Prostate gland (tissue), 2 donors: ENCODE results near the gene HACD2. TPM values are rescaled to one million over a fixed set of nuclear protein-coding genes. Genes with fewer than 3 reads are reported as not detected.
"Not testable (repeated sequence)": the region's sequence is repeated elsewhere in the genome, so short reads cannot be mapped to it uniquely, and the experiment has no call there.

Source experiments
- DNase-seq: peaks from one replicate; pipeline ENCODE4 v3.0.0-alpha.2; 2019; ENCODE audit warnings: low spot score
- H3K27ac ChIP-seq, 2 donors: fragments of 200-600 bp; sonication (generic); 2 replicates each; pipeline ENCODE4 v1.5.1; 2017 to 2019
- H3K27me3 ChIP-seq: fragments of 200-600 bp; sonication (generic); replicated peaks from 2 replicates; pipeline ENCODE4 v1.5.1; 2019; ENCODE audit not compliant: insufficient read depth
- H3K36me3 ChIP-seq, 2 donors: fragments of 200-600 bp; sonication (generic); 1 replicate in 1 of 2; 2 replicates in 1 of 2; pipeline versions ENCODE4 v1.5.1 to v1.8.1; 2017 to 2019
- H3K4me1 ChIP-seq: fragments of 200-600 bp; sonication (generic); replicated peaks from 2 replicates; pipeline ENCODE4 v1.5.1; 2019
- H3K4me3 ChIP-seq, 2 donors: fragments of 200-600 bp; sonication (generic); 2 replicates each; pipeline ENCODE4 v1.5.1; 2017 to 2019
- H3K9me3 ChIP-seq: fragments of 200-600 bp; sonication (generic); 2 replicates; pipeline ENCODE4 v1.5.1; 2017
- CTCF ChIP-seq, 4 experiments: fragments of 200-600 bp in 2 of 4; fragments of 450-650 bp in 2 of 4; sonication (generic) in 2 of 4; IDR thresholded peaks; 1 replicate in 3 of 4; 2 replicates in 1 of 4; pipeline ENCODE4 v1.5.1; 2016 to 2019; ENCODE audit warnings: antibody characterized with exemption in 4 of 4, mild to moderate bottlenecking in 2 of 4, moderate library complexity in 2 of 4
- POLR2A ChIP-seq: fragments of 450-650 bp; IDR thresholded peaks from one replicate; pipeline ENCODE4 v1.6.1; 2016; ENCODE audit warnings: antibody characterized with exemption, mild to moderate bottlenecking
- POLR2AphosphoS5 ChIP-seq: sonication (generic); formaldehyde crosslinking; IDR thresholded peaks from one replicate; pipeline ENCODE4 v1.6.1; 2017; ENCODE audit warnings: antibody characterized with exemption
- WGBS: methylation state at CpG from one replicate; pipeline ENCODE4 v1.1.5; 2018; 5-methylcytosine and 5-hydroxymethylcytosine counted together
- intact Hi-C: fragments of 100-400 bp; cut with DNase I; formaldehyde crosslinking; loops from one replicate; pipeline ENCODE4 v1.14.2; 2022
- total RNA-seq, 2 donors: library from RNA; depleted of rRNA; stranded (reverse); fragments of >200 nt; gene quantifications; one replicate each; pipeline ENCODE4 v1.1.0, GENCODE V29; 2016

HACD2 gene
- total RNA-seq, 2 donors from 2014 or later: 36.5 to 65.6 TPM

GRCh38 chr3:123620343-123620742 is 35.5 kb upstream of the HACD2 start:
- DNase-seq: peak; percentile 26
- intact Hi-C loops: no loop called here
- H3K9me3 ChIP-seq: no peaks in the 10 kb centered on the region

GRCh38 chr3:123618768-123619484 is 34.1 kb upstream of the HACD2 start:
- H3K36me3 ChIP-seq: no peaks in the 10 kb centered on the region
- DNase-seq: peak; percentile 54
- H3K27me3 ChIP-seq: no peaks in the 10 kb centered on the region
- peak overlapping the region; percentile 19 to 27 for H3K4me3 ChIP-seq
- intact Hi-C loops: no loop called here
- peak overlapping the region; percentile 65 to 72 for H3K27ac ChIP-seq
- H3K9me3 ChIP-seq: no peaks in the 10 kb centered on the region
- H3K4me1 ChIP-seq: peaks cover 3% of the 10 kb centered on the region
- 29% methylated on average over 5 of the region's 5 CpGs for WGBS
- TF ChIP-seq POLR2AphosphoS5: peak; percentile 50
- TF ChIP-seq CTCF (IDR thresholded peaks at IDR 0.05): no peak
- no peak for TF ChIP-seq POLR2A

More at GRCh38 chr3:123620343-123620742, 35.5 kb upstream of the HACD2 start:
- Histone ChIP-seq H3K4me3 (peak overlapping the region; percentile 19 to 27), H3K27me3 (no peaks in the 10 kb centered on the region), H3K4me1 (peaks cover 3% of the 10 kb centered on the region), H3K36me3 (no peaks in the 10 kb centered on the region), H3K27ac (peak overlapping the region; percentile 65 to 72)
- TF ChIP-seq POLR2AphosphoS5: peak; percentile 86
- peak; percentile 34 for TF ChIP-seq POLR2A
- TF ChIP-seq CTCF (IDR thresholded peaks at IDR 0.05): no peak
- WGBS: 34% methylated on average over 8 of the region's 8 CpGs

- intact Hi-C loops: no loop called here
- Histone ChIP-seq H3K9me3 (no peaks in the 10 kb centered on the region), H3K4me3 (peak overlapping the region; percentile 19 to 27), H3K4me1 (peaks cover 5% of the 10 kb centered on the region), H3K36me3 (no peaks in the 10 kb centered on the region), H3K27me3 (no peaks in the 10 kb centered on the region), H3K27ac (peak overlapping the region; percentile 65 to 72)
- 57% methylated on average over 7 of the region's 7 CpGs for WGBS
- no peak for DNase-seq
- TF ChIP-seq POLR2AphosphoS5 (no peak), CTCF (IDR thresholded peaks at IDR 0.05) (no peak), POLR2A (no peak)
These were observed 33.3 kb upstream of the HACD2 start for GRCh38 chr3:123618076-123618708.

GRCh38 chr3:123616593-123616992 is 31.7 kb upstream of the HACD2 start:
- H3K4me3 ChIP-seq: no peak overlapping the region
- peaks cover 3% of the 10 kb centered on the region for H3K4me1 ChIP-seq
- H3K27ac ChIP-seq: peak overlapping the region in 1 of 2 donors; percentile 72
- no peaks in the 10 kb centered on the region for H3K36me3 ChIP-seq
- intact Hi-C loops: no loop called here
- DNase-seq: no peak
- 77% methylated on average over 6 of the region's 6 CpGs for WGBS
- no peaks in the 10 kb centered on the region for H3K9me3 ChIP-seq
- no peaks in the 10 kb centered on the region for H3K27me3 ChIP-seq
- no peak for TF ChIP-seq CTCF (IDR thresholded peaks at IDR 0.05)
- TF ChIP-seq POLR2AphosphoS5: no peak
- TF ChIP-seq POLR2A: no peak

- no peak for DNase-seq
- 56% methylated on average over 2 of the region's 2 CpGs for WGBS
- no peaks in the 10 kb centered on the region for H3K9me3 ChIP-seq
- no peak overlapping the region for H3K4me3 ChIP-seq
- H3K36me3 ChIP-seq: no peaks in the 10 kb centered on the region
- no peaks in the 10 kb centered on the region for H3K27me3 ChIP-seq
- no peak overlapping the region for H3K27ac ChIP-seq
- no peak for TF ChIP-seq POLR2A
- TF ChIP-seq CTCF (IDR thresholded peaks at IDR 0.05): no peak
- no peak for TF ChIP-seq POLR2AphosphoS5
- peaks cover 2% of the 10 kb centered on the region for H3K4me1 ChIP-seq
- intact Hi-C loops: no loop called here
These were observed 28.7 kb upstream of the HACD2 start for GRCh38 chr3:123613543-123613942.

- H3K27me3 ChIP-seq, H3K27ac ChIP-seq, DNase-seq, intact Hi-C loops, H3K36me3 ChIP-seq, H3K4me1 ChIP-seq, H3K9me3 ChIP-seq, H3K4me3 ChIP-seq: not testable (repeated sequence)
- 90% methylated on average over 7 of the region's 7 CpGs for WGBS
These were observed 26.8 kb upstream of the HACD2 start for GRCh38 chr3:123611674-123612073.
